ENCODE measurements around the gene ACOXL.

Gene ACOXL

DNA sequence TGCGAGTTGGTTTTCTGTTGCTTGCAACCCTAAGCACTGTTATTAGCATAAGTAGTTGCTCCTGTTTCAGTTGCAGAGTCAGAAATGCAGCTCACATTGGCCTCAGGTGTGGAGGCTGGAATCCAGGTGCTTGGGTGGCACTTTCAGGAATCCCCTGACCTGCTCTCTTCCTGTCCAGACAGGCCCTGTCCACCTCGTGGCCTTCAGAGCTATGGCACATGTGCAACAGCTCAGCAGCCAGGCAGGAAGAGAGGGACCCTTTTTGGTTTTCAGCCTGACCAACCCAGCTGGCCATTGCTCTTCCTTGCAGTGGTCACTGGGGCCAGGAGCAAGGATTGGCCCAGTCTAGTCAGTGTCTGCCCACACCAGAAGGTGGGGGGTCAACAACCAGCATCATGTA, 12.7 kb downstream of the ACOXL start:
- no peak for DNase-seq (ENCODE audit: low read depth, low spot score)
- in situ Hi-C loops (cut with HindIII; ENCODE audit: low sequenced_read_pairs) = no loop called here
- TF ChIP-seq CTCF (IDR thresholded peaks at IDR 0.05; ENCODE audit: low read depth, low read length) = no peak
- no peak overlapping the region for H3K4me3 ChIP-seq (ENCODE audit: low read depth, low read length)

DNA sequence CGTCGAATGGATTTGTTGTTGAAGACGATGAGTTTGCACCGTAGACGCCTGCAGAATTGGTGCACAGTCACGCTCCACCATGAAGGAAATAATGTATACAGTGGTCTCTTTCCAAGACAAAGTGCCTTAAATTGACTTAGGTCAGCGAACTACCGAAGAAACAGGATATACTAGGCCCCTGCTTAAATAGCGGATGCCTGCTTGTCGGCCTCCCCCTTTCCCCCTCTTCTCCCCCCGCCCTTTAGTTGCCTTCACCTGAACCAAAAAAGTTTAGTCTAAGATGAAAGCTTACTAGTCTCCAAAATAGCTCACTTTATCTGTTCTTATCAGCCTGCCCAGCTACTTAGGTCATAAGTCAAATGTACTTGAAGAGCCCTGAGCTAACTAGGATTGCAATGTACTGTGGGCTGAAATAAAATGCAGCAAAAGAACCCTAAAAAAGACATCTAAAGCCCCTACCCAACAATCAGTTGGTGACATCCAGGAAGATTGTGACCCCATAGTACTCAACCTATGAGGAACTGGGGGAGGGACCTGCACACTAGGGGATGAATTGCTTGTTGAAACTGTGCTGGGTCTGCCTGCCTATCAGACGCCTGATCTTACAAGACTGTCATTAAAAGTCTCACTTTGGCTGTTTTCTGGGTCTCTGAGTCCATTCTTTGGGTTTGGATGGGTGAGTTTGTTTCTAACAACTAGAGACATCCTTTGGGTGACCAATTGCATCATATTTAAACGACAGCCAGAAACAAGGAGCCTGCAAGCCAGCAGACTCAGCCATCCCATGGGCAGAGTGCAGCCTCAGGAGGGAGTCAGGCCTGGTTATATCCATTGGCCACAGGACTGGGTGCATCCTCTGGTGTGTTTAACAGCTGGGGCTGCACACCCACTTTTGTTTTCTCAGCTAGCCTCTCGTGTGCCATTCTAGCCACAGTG, 14.5 kb downstream of the ACOXL start:
- in situ Hi-C loops (cut with HindIII; ENCODE audit: low sequenced_read_pairs) = no loop called here
- no peak for DNase-seq (ENCODE audit: low read depth, low spot score)
- no peak overlapping the region for H3K4me3 ChIP-seq (ENCODE audit: low read depth, low read length)
- TF ChIP-seq CTCF (IDR thresholded peaks at IDR 0.05; ENCODE audit: low read depth, low read length) = no peak

GRCh38 chr2:110747522-110748488, 15.4 kb downstream of the ACOXL start:
- TF ChIP-seq CTCF (IDR thresholded peaks at IDR 0.05; ENCODE audit: low read depth, low read length) = no peak

GRCh38 chr2:110748489-110748867, 16.1 kb downstream of the ACOXL start:
- H3K4me3 ChIP-seq (ENCODE audit: low read depth, low read length) = no peak overlapping the region
- peak; percentile 59 for DNase-seq (ENCODE audit: low read depth, low spot score)
- in situ Hi-C loops (cut with HindIII; ENCODE audit: low sequenced_read_pairs) = no loop called here
- no peak for TF ChIP-seq CTCF (IDR thresholded peaks at IDR 0.05; ENCODE audit: low read depth, low read length)

More at GRCh38 chr2:110747522-110748488, 15.4 kb downstream of the ACOXL start:
- no peak overlapping the region for H3K4me3 ChIP-seq (ENCODE audit: low read depth, low read length)
- in situ Hi-C loops (cut with HindIII; ENCODE audit: low sequenced_read_pairs) = no loop called here
- no peak for DNase-seq (ENCODE audit: low read depth, low spot score)

DNA sequence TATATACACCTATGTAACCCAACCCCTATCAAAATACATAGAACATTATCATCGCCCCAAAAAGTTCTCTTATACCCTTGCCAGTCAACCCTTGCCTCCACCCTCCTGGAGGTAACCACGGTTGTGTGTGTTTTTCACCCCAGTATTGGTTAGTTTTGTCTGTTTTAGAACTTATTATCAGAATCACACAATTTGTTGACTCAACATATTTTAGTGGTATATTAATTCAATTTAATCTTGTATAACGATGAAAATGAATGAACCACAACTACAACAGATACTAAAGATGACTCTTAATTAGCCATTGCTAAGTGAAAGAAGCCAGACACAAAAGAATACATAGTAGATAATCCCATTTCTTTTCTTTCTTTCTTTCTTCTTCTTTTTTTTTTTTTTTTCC, 19.3 kb downstream of the ACOXL start:
- no peak for TF ChIP-seq CTCF (IDR thresholded peaks at IDR 0.05; ENCODE audit: low read depth, low read length)
- DNase-seq (ENCODE audit: low read depth, low spot score) = no peak
- in situ Hi-C loops (cut with HindIII; ENCODE audit: low sequenced_read_pairs) = no loop called here

GRCh38 chr2:110752871-110753270, 20.5 kb downstream of the ACOXL start:
- no peak overlapping the region for H3K4me3 ChIP-seq (ENCODE audit: low read depth, low read length)
- DNase-seq (ENCODE audit: low read depth, low spot score) = no peak
- no peak for TF ChIP-seq CTCF (IDR thresholded peaks at IDR 0.05; ENCODE audit: low read depth, low read length)
- in situ Hi-C loops (cut with HindIII; ENCODE audit: low sequenced_read_pairs) = no loop called here

More for the DNA sequence above, 19.3 kb downstream of the ACOXL start:
- no peak overlapping the region for H3K4me3 ChIP-seq (ENCODE audit: low read depth, low read length)

Data from astrocyte of the spinal cord (primary cell).